ENCODE results near the gene SFXN5. TPM values are rescaled to one million over a fixed set of nuclear protein-coding genes. Genes with fewer than 3 reads are reported as not detected.
A peak's percentile ranks its signal among the peaks of the same experiment; 100 is the strongest.
"Not testable (repeated sequence)": the region's sequence is repeated elsewhere in the genome, so short reads cannot be mapped to it uniquely, and the experiment has no call there.

Gene SFXN5
- total RNA-seq, result 8.9 TPM

- peak within 1 kb of the TSS; percentile 91 for H3K4me3 ChIP-seq (ENCODE audit: low read length)
- H3K4me1 ChIP-seq (ENCODE audit: insufficient read depth, low read length), result peaks cover 36% of the 10 kb centered on the region
- no peaks in the 10 kb centered on the region for H3K27me3 ChIP-seq (ENCODE audit: insufficient read depth, low read length)
- H3K9me3 ChIP-seq (ENCODE audit: low read depth, low read length), result no peaks in the 10 kb centered on the region
These were observed at the start of gene SFXN5 for GRCh38 chr2:73071360-73072128. Gene SFXN5, minus strand, starts transcription at chr2:73071712. Its CDS starts 7 bp downstream, at chr2:73071705.

GRCh38 chr2:73119611-73120239 lies 48.2 kb upstream of the SFXN5 start:
- H3K9me3 ChIP-seq (ENCODE audit: low read depth, low read length); H3K4me3 ChIP-seq (ENCODE audit: low read length); H3K27me3 ChIP-seq (ENCODE audit: insufficient read depth, low read length); H3K4me1 ChIP-seq (ENCODE audit: insufficient read depth, low read length): not testable (repeated sequence)

- H3K4me3 ChIP-seq (ENCODE audit: low read length), result no peak overlapping the region
- peaks cover 17% of the 10 kb centered on the region for H3K27me3 ChIP-seq (ENCODE audit: insufficient read depth, low read length)
- H3K9me3 ChIP-seq (ENCODE audit: low read depth, low read length), result no peaks in the 10 kb centered on the region
- H3K4me1 ChIP-seq (ENCODE audit: insufficient read depth, low read length), result peaks cover under 1% of the 10 kb centered on the region
These were observed 45.9 kb upstream of the SFXN5 start for GRCh38 chr2:73117441-73117840.

- Histone ChIP-seq H3K4me1 (ENCODE audit: insufficient read depth, low read length) (peaks cover 11% of the 10 kb centered on the region), H3K4me3 (ENCODE audit: low read length) (no peak overlapping the region), H3K9me3 (ENCODE audit: low read depth, low read length) (no peaks in the 10 kb centered on the region), H3K27me3 (ENCODE audit: insufficient read depth, low read length) (peaks cover 24% of the 10 kb centered on the region)
These were observed 44.9 kb upstream of the SFXN5 start for GRCh38 chr2:73116182-73116960.

- H3K27me3 ChIP-seq (ENCODE audit: insufficient read depth, low read length), result peaks cover 36% of the 10 kb centered on the region
- H3K4me3 ChIP-seq (ENCODE audit: low read length), result no peak overlapping the region
- no peaks in the 10 kb centered on the region for H3K9me3 ChIP-seq (ENCODE audit: low read depth, low read length)
- peaks cover 15% of the 10 kb centered on the region for H3K4me1 ChIP-seq (ENCODE audit: insufficient read depth, low read length)
These were observed 42.9 kb upstream of the SFXN5 start for GRCh38 chr2:73114273-73114867.

GRCh38 chr2:73112913-73113854 lies 41.7 kb upstream of the SFXN5 start, which contains the start of gene RAB11FIP5:
Gene RAB11FIP5, minus strand, starts transcription at chr2:73112948. Its CDS starts 171 bp downstream, at chr2:73112777.
- Histone ChIP-seq H3K9me3 (ENCODE audit: low read depth, low read length) (no peaks in the 10 kb centered on the region), H3K4me1 (ENCODE audit: insufficient read depth, low read length) (peaks cover 15% of the 10 kb centered on the region), H3K27me3 (ENCODE audit: insufficient read depth, low read length) (peaks cover 36% of the 10 kb centered on the region), H3K4me3 (ENCODE audit: low read length) (peak within 1 kb of the TSS; percentile 45)

GRCh38 chr2:73112026-73112912 lies 40.8 kb upstream of the SFXN5 start:
- Histone ChIP-seq H3K27me3 (ENCODE audit: insufficient read depth, low read length) (peaks cover 36% of the 10 kb centered on the region), H3K4me1 (ENCODE audit: insufficient read depth, low read length) (peaks cover 23% of the 10 kb centered on the region), H3K9me3 (ENCODE audit: low read depth, low read length) (no peaks in the 10 kb centered on the region), H3K4me3 (ENCODE audit: low read length) (peak overlapping the region; percentile 42)

- Histone ChIP-seq H3K9me3 (ENCODE audit: low read depth, low read length) (no peaks in the 10 kb centered on the region), H3K27me3 (ENCODE audit: insufficient read depth, low read length) (peaks cover 36% of the 10 kb centered on the region), H3K4me3 (ENCODE audit: low read length) (peak overlapping the region; percentile 8), H3K4me1 (ENCODE audit: insufficient read depth, low read length) (peaks cover 27% of the 10 kb centered on the region)
These were observed 39.8 kb upstream of the SFXN5 start for GRCh38 chr2:73111073-73112025.

- Histone ChIP-seq H3K9me3 (ENCODE audit: low read depth, low read length) (no peaks in the 10 kb centered on the region), H3K4me1 (ENCODE audit: insufficient read depth, low read length) (peaks cover 27% of the 10 kb centered on the region), H3K27me3 (ENCODE audit: insufficient read depth, low read length) (peaks cover 36% of the 10 kb centered on the region), H3K4me3 (ENCODE audit: low read length) (no peak overlapping the region)
These were observed 38.9 kb upstream of the SFXN5 start for GRCh38 chr2:73110168-73111072.

GRCh38 chr2:73109431-73110167 lies 38.1 kb upstream of the SFXN5 start:
- no peaks in the 10 kb centered on the region for H3K9me3 ChIP-seq (ENCODE audit: low read depth, low read length)
- peaks cover 31% of the 10 kb centered on the region for H3K27me3 ChIP-seq (ENCODE audit: insufficient read depth, low read length)
- no peak overlapping the region for H3K4me3 ChIP-seq (ENCODE audit: low read length)
- peaks cover 27% of the 10 kb centered on the region for H3K4me1 ChIP-seq (ENCODE audit: insufficient read depth, low read length)

- Histone ChIP-seq H3K27me3 (ENCODE audit: insufficient read depth, low read length) (peaks cover 19% of the 10 kb centered on the region), H3K4me3 (ENCODE audit: low read length) (no peak overlapping the region), H3K4me1 (ENCODE audit: insufficient read depth, low read length) (peaks cover 27% of the 10 kb centered on the region), H3K9me3 (ENCODE audit: low read depth, low read length) (no peaks in the 10 kb centered on the region)
These were observed 35.9 kb upstream of the SFXN5 start for GRCh38 chr2:73107211-73107926.

All from mononuclear cell (primary cell).